SK-N-SH (cell line): Measurements from ENCODE around the gene GPNMB. TPM values are rescaled to one million over a fixed set of nuclear protein-coding genes. Genes with fewer than 3 reads are reported as not detected.

Experiments used
- CTCF ChIA-PET: fragments of 300-600, 350-600 bp; formaldehyde crosslinking; extraction: SDS; loops from one replicate; lab custom pipeline; 2021; lab: Yijun Ruan, JAX
- POLR2A ChIA-PET: fragments of 350-600 bp; sonication (Branson Sonifier 250); formaldehyde crosslinking; extraction: SDS; loops from one replicate; lab custom pipeline; 2020; ENCODE audit warnings: antibody characterized with exemption, inconsistent platforms; lab: Yijun Ruan, JAX
- DNase-seq: peaks from one replicate; pipeline ENCODE4 v3.0.0; 2012
- H2AFZ ChIP-seq: fragments of 200-600 bp; sonication (generic); 2 replicates; pipeline ENCODE4 v1.8.1; 2016; ENCODE audit warnings: antibody characterized with exemption, mild to moderate bottlenecking, low read depth
- H3F3A ChIP-seq: fragments of 200-600 bp; sonication (generic); replicated peaks from 2 replicates; pipeline ENCODE3; 2016; ENCODE audit warnings: antibody characterized with exemption, mild to moderate bottlenecking; ENCODE audit not compliant: insufficient read depth
- H3K27ac ChIP-seq, 2 experiments: fragments of 200-500 bp in 1 of 2; fragments of 200-600 bp in 1 of 2; sonication (Bioruptor generic) in 1 of 2; sonication (generic), shearing (Covaris generic) in 1 of 2; 2 replicates each; pipeline versions ENCODE4 v1.5.1 to v1.6.1; 2014 to 2016; ENCODE audit warnings: low read depth in 2 of 2, inconsistent platforms in 1 of 2, low read length in 1 of 2, mild to moderate bottlenecking in 1 of 2, mixed read lengths in 1 of 2
- H3K27me3 ChIP-seq: fragments of 200-600 bp; sonication (generic), shearing (Covaris generic); 2 replicates; pipeline ENCODE4 v1.6.1; 2016; ENCODE audit warnings: mixed run types; ENCODE audit not compliant: insufficient read depth
- H3K36me3 ChIP-seq, 2 experiments: fragments of 200-500 bp in 1 of 2; fragments of 200-600 bp in 1 of 2; sonication (Bioruptor generic) in 1 of 2; sonication (generic) in 1 of 2; replicated peaks in 1 of 2; 2 replicates each; pipeline versions ENCODE3 to v1.5.1; 2014 to 2016; ENCODE audit warnings: low read length in 1 of 2, mild to moderate bottlenecking in 1 of 2; ENCODE audit not compliant: insufficient read depth in 2 of 2, control insufficient read depth in 1 of 2
- H3K4me1 ChIP-seq, 2 experiments: fragments of 200-500 bp in 1 of 2; fragments of 200-600 bp in 1 of 2; sonication (Bioruptor generic) in 1 of 2; sonication (generic), shearing (Covaris generic) in 1 of 2; 2 replicates each; pipeline versions ENCODE4 v1.5.1 to v1.6.1; 2014 to 2016; ENCODE audit warnings: low read depth in 1 of 2, low read length in 1 of 2, mixed run types in 1 of 2; ENCODE audit not compliant: insufficient read depth in 2 of 2, control insufficient read depth in 1 of 2
- H3K4me2 ChIP-seq: fragments of 200-600 bp; sonication (generic), shearing (Covaris generic); 2 replicates; pipeline ENCODE4 v1.6.1; 2017; ENCODE audit warnings: mixed run types
- H3K4me3 ChIP-seq, 2 experiments: fragments of 200-500 bp in 1 of 2; fragments of 200-600 bp in 1 of 2; sonication (Bioruptor generic) in 1 of 2; sonication (generic), shearing (Covaris generic) in 1 of 2; 2 replicates each; pipeline versions ENCODE4 v1.5.1 to v1.8.1; 2014 to 2016; ENCODE audit warnings: low read depth in 2 of 2, inconsistent platforms in 1 of 2, low read length in 1 of 2, mild to moderate bottlenecking in 1 of 2, mixed read lengths in 1 of 2, moderate library complexity in 1 of 2
- H3K79me2 ChIP-seq: fragments of 200-600 bp; sonication (generic); 2 replicates; pipeline ENCODE4 v1.8.1; 2017; ENCODE audit warnings: mild to moderate bottlenecking; ENCODE audit not compliant: insufficient read depth
- H3K9ac ChIP-seq: fragments of 200-600 bp; sonication (generic); 2 replicates; pipeline ENCODE4 v1.6.1; 2017; ENCODE audit warnings: mixed run types
- H3K9me2 ChIP-seq: fragments of 200-600 bp; sonication (generic); 2 replicates; pipeline ENCODE4 v1.6.1; 2017; ENCODE audit warnings: mixed run types
- H3K9me3 ChIP-seq: fragments of 200-600 bp; sonication (generic); 2 replicates; pipeline ENCODE4 v1.6.1; 2017; ENCODE audit warnings: mixed run types, mild to moderate bottlenecking, moderate library complexity
- H4K20me1 ChIP-seq: fragments of 200-600 bp; sonication (generic); 2 replicates; pipeline ENCODE4 v1.6.1; 2017; ENCODE audit warnings: mild to moderate bottlenecking, mixed run types; ENCODE audit not compliant: insufficient read depth
- CHD2 ChIP-seq: fragments of 150-350 bp; IDR thresholded peaks from 2 replicates; pipeline ENCODE4 v1.6.1; 2018; ENCODE audit warnings: low read length; ENCODE audit not compliant: partially characterized antibody
- EP300 ChIP-seq, 2 experiments: IDR thresholded peaks; 2 replicates each; pipeline versions ENCODE4 v1.4.0 to v1.6.1; 2012; ENCODE audit warnings: borderline replicate concordance in 1 of 2, low read depth in 1 of 2, low read length in 1 of 2
- FOSL2 ChIP-seq: IDR thresholded peaks from 2 replicates; pipeline ENCODE4 v1.4.0; 2012; ENCODE audit warnings: low read depth, mild to moderate bottlenecking, moderate library complexity, borderline replicate concordance
- FOXJ3 ChIP-seq: sonication (generic); formaldehyde crosslinking; IDR thresholded peaks from 2 replicates; pipeline ENCODE4 v1.5.1; 2020; ENCODE audit warnings: mild to moderate bottlenecking, missing genetic modification reagents
- GABPA ChIP-seq: IDR thresholded peaks from 2 replicates; pipeline ENCODE4 v1.4.0; 2012; ENCODE audit warnings: low read depth, mild to moderate bottlenecking
- JUND ChIP-seq: IDR thresholded peaks from 2 replicates; pipeline ENCODE4 v1.4.0; 2012
- MXI1 ChIP-seq: IDR thresholded peaks from 2 replicates; pipeline ENCODE4 v1.6.1; 2012; ENCODE audit warnings: mild to moderate bottlenecking, low read depth, low read length, improper control_type of control experiment
- NFIC ChIP-seq: IDR thresholded peaks from 2 replicates; pipeline ENCODE4 v1.4.0; 2012; ENCODE audit warnings: borderline replicate concordance
- RCOR1 ChIP-seq: fragments of 150-350 bp; IDR thresholded peaks from 2 replicates; pipeline ENCODE4 v1.6.1; 2017; ENCODE audit warnings: antibody characterized with exemption, low read length
- RFX5 ChIP-seq: IDR thresholded peaks from 2 replicates; pipeline ENCODE4 v1.6.1; 2012; ENCODE audit warnings: mild to moderate bottlenecking, improper control_type of control experiment, low read length
- RXRA ChIP-seq: IDR thresholded peaks from 2 replicates; pipeline ENCODE4 v1.4.0; 2012; ENCODE audit warnings: low read depth, mild to moderate bottlenecking, borderline replicate concordance
- SIN3A ChIP-seq: IDR thresholded peaks from 2 replicates; pipeline ENCODE4 v1.6.1; 2012; ENCODE audit warnings: low read depth, mild to moderate bottlenecking, low read length, moderate library complexity, borderline replicate concordance
- SMC3 ChIP-seq: IDR thresholded peaks from 2 replicates; pipeline ENCODE4 v1.6.1; 2012; ENCODE audit warnings: low read depth, low read length, improper control_type of control experiment
- TAF1 ChIP-seq: IDR thresholded peaks from 2 replicates; pipeline ENCODE4 v1.6.1; 2012; ENCODE audit warnings: low read depth, mild to moderate bottlenecking, low read length, moderate library complexity, borderline replicate concordance
- TCF12 ChIP-seq: IDR thresholded peaks from 2 replicates; pipeline ENCODE4 v1.4.0; 2012
- TEAD4 ChIP-seq: IDR thresholded peaks from 2 replicates; pipeline ENCODE4 v1.4.0; 2012; ENCODE audit warnings: mild to moderate bottlenecking, borderline replicate concordance; ENCODE audit not compliant: insufficient read depth
- YY1 ChIP-seq: IDR thresholded peaks from 2 replicates; pipeline ENCODE4 v1.4.0; 2012; ENCODE audit warnings: low read depth, mild to moderate bottlenecking
- WGBS: methylation state at CpG from one replicate; pipeline ENCODE4 v1.1.6; 2017; ENCODE audit warnings: low lambda C conversion rate; 5-methylcytosine and 5-hydroxymethylcytosine counted together
- polyA plus RNA-seq, 3 experiments: library from polyadenylated mRNA; depleted of rRNA; stranded (reverse); fragments of >200 nt; gene quantifications; 2 replicates each; pipeline ENCODE4 v1.2.3, GENCODE V29; 2012
- TF ChIP-seq, protein P1 (sequence below): IDR thresholded peaks from 2 replicates; pipeline ENCODE4; 2012
- TF ChIP-seq, protein P2 (sequence below): fragments of 150-350 bp; IDR thresholded peaks from 2 replicates; pipeline ENCODE4 v1.6.1; 2017; ENCODE audit warnings: antibody characterized with exemption, low read length, low read depth, borderline replicate concordance

Gene GPNMB
- polyA plus RNA-seq, 1 of the 3 experiments (the other 2 are of a cell fraction): 13.8 TPM

DNA sequence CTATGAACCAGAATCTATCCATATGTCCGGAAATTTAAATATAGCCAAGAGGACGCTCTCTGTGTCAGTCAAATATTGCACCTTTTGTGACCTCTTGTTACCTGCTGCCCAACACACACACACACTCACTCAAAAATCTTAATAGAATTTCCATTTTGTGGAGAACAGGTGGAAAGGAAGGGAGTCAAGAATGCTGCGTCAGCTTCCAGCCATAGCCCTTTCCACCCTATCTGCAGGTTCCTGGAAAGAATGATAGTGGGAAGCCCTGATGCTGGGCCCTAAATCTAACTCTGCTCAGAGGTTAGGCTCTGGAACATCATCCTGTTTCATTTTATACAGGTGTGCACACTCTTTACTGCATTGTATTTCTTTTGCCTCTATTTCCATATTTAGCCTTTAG, 9.6 kb upstream of the GPNMB start:
- no peak for DNase-seq
- Histone ChIP-seq H3K9me2 (no peaks in the 10 kb centered on the region), H3K79me2 (no peaks in the 10 kb centered on the region), H3K4me2 (no peak overlapping the region), H2AFZ (no peak overlapping the region), H4K20me1 (no peaks in the 10 kb centered on the region), H3K36me3 (no peaks in the 10 kb centered on the region), H3K4me3 (no peak overlapping the region), H3K9me3 (no peaks in the 10 kb centered on the region), H3K4me1 (no peaks in the 10 kb centered on the region), H3K9ac (no peak overlapping the region), H3K27me3 (no peaks in the 10 kb centered on the region), H3K27ac (no peak overlapping the region), H3F3A (no peaks in the 10 kb centered on the region)
- TF ChIP-seq SIN3A: no peak
- TF ChIP-seq GABPA: no peak
- no peak for TF ChIP-seq NFIC
- no peak for TF ChIP-seq EP300 (IDR thresholded peaks at IDR 0.05; ENCODE audit: borderline replicate concordance in 1 of 2, low read depth in 1 of 2, low read length in 1 of 2)
- TF ChIP-seq CHD2: no peak
- no peak for TF ChIP-seq JUND
- no peak for TF ChIP-seq FOSL2
- TF ChIP-seq, protein P1, sequence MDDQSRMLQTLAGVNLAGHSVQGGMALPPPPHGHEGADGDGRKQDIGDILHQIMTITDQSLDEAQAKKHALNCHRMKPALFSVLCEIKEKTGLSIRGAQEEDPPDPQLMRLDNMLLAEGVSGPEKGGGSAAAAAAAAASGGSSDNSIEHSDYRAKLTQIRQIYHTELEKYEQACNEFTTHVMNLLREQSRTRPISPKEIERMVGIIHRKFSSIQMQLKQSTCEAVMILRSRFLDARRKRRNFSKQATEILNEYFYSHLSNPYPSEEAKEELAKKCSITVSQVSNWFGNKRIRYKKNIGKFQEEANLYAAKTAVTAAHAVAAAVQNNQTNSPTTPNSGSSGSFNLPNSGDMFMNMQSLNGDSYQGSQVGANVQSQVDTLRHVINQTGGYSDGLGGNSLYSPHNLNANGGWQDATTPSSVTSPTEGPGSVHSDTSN: no peak
- TF ChIP-seq SMC3: no peak
- TF ChIP-seq FOXJ3 (CRISPR knock-in tag): no peak
- no peak for TF ChIP-seq TCF12
- TF ChIP-seq TAF1: no peak
- TF ChIP-seq MXI1: no peak
- no peak for TF ChIP-seq RCOR1
- no peak for TF ChIP-seq YY1
- TF ChIP-seq TEAD4: no peak
- TF ChIP-seq RXRA: no peak
- TF ChIP-seq, protein P2, sequence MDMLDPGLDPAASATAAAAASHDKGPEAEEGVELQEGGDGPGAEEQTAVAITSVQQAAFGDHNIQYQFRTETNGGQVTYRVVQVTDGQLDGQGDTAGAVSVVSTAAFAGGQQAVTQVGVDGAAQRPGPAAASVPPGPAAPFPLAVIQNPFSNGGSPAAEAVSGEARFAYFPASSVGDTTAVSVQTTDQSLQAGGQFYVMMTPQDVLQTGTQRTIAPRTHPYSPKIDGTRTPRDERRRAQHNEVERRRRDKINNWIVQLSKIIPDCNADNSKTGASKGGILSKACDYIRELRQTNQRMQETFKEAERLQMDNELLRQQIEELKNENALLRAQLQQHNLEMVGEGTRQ: no peak
- no peak for TF ChIP-seq RFX5
- CTCF ChIA-PET: interaction anchor here (1.3 kb wide), 1 partner anchor 66 kb away, joined by 3 read pairs; no protein-coding TSS in a partner anchor
- WGBS: 98% methylated on average over 3 of the region's 3 CpGs
- POLR2A ChIA-PET: no interaction called here
